HG03439 (cell line): ENCODE measurements around the gene TMSB4X.
"Not testable (repeated sequence)": the region's sequence is repeated elsewhere in the genome, so short reads cannot be mapped to it uniquely, and the experiment has no call there.

ENCODE experiments used
- ATAC-seq: cut with Tn5 transposase; IDR thresholded peaks from one replicate; pipeline ENCODE4 v1.9.1; 2021; ENCODE audit warnings: mild to moderate bottlenecking, moderate library complexity; ENCODE audit not compliant: unreplicated experiment

The TMSB4X gene

GRCh38 chrX:12974796-12975669 lies at the start of gene TMSB4X:
Gene TMSB4X, plus strand, starts transcription at chrX:12975110.
- ATAC-seq, result peak; percentile 43

DNA sequence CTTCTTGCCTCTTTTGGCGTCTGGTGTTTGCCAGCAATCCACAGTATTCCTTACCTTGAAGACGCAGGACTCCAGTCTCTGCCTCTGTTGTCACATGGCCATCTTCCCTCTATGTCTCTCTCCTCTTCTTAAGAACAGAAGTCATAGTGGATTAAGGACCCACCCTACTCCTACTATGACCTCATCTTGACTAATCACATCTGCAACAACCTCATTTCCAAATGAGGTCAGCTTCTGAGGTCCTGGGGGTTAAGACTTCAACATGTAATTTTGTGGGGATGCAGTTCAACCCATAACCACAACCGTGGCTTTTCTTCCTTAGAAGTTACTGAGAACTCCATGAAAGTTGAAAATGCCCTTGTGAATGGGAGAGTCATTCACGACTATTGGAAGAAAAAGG lies 45.2 kb upstream of the TMSB4X start:
- no peak for ATAC-seq

- ATAC-seq, result no peak
Measured at GRCh38 chrX:12930150-12930549, 44.8 kb upstream of the TMSB4X start.

- no peak for ATAC-seq
Measured at GRCh38 chrX:12932244-12932643, 42.7 kb upstream of the TMSB4X start.

GRCh38 chrX:12934850-12935249 lies 40.1 kb upstream of the TMSB4X start:
- no peak for ATAC-seq

GRCh38 chrX:12936947-12937346 lies 38.0 kb upstream of the TMSB4X start:
- ATAC-seq, result no peak

GRCh38 chrX:12940471-12940870 lies 34.4 kb upstream of the TMSB4X start:
- ATAC-seq, result not testable (repeated sequence)

DNA sequence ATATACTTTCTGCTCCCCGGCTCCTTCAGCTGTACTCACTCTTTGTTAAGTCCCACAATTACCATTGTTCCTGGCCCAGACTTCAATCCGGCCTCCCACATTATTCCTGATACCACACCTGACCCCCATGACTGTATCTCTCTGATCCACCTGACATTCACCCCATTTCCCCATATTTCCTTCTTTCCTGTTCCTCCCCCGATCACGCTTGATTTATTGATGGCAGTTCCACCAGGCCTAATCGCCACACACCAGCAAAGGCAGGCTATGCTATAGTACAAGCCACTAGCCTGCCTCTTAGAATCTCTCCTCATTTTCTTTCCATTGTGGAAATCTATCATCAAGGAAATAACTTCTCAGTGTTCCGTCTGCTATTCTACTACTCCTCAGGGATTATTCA lies 31.3 kb upstream of the TMSB4X start:
- not testable (repeated sequence) for ATAC-seq

GRCh38 chrX:12944452-12944851 lies 30.5 kb upstream of the TMSB4X start:
- not testable (repeated sequence) for ATAC-seq

GRCh38 chrX:12945494-12945893 lies 29.4 kb upstream of the TMSB4X start:
- ATAC-seq, result no peak

DNA sequence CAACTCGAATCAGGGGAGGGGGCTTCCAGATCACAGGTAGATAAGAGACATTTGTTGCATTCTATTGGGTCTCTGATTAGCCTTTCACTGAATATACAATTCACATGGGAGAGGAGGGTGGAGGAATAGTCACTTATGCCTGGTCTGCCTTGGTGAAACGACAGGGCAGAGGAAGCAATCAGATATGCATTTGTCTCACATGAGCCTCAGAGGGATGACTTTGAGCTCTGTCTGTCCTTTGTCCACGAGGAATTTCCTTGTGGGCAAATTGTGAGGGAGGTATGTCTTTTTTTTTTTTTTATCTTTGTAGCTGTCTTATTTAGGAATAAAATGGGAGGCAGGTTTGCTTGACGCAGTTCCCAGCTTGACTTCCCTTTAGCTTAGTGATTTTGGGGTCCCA lies 28.5 kb upstream of the TMSB4X start:
- ATAC-seq, result no peak

GRCh38 chrX:12946838-12947544 lies 27.9 kb upstream of the TMSB4X start:
- ATAC-seq, result no peak

GRCh38 chrX:12947545-12948235 lies 27.2 kb upstream of the TMSB4X start:
- ATAC-seq, result no peak

GRCh38 chrX:12948495-12948894 lies 26.4 kb upstream of the TMSB4X start:
- no peak for ATAC-seq

DNA sequence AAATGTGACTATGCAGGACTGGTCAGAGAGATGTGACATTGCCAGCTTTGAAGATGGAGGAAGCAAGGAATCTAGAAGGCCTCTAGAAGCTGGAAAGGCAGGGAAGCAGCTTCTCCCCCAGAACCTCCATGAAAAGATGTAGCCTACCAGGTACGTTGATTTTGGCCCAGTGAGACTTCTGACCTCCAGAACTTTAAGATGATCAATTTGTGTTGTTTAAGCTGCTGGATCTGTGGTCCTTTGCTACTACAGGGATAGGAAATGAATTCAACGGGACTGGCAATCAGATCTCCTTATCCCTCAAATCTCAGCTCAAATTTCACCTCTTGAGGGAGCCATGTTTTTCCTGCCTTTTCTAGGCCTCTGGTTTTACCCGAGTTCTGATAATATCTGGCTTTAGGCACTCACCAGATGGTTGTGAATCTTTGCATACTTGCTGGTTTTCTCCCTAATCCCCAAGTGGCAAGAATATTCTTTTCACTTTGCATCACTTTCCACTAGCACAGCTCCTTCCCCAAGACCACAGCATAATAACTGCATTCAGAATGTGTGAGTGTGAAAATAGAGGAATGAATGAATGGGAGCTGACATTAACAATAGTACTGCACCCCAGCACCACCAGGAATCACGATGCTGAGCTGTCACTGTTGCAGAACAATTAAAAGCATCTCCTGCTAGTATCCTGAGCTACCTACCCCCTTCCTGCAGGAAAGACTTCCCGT lies 25.5 kb upstream of the TMSB4X start:
- no peak for ATAC-seq

DNA sequence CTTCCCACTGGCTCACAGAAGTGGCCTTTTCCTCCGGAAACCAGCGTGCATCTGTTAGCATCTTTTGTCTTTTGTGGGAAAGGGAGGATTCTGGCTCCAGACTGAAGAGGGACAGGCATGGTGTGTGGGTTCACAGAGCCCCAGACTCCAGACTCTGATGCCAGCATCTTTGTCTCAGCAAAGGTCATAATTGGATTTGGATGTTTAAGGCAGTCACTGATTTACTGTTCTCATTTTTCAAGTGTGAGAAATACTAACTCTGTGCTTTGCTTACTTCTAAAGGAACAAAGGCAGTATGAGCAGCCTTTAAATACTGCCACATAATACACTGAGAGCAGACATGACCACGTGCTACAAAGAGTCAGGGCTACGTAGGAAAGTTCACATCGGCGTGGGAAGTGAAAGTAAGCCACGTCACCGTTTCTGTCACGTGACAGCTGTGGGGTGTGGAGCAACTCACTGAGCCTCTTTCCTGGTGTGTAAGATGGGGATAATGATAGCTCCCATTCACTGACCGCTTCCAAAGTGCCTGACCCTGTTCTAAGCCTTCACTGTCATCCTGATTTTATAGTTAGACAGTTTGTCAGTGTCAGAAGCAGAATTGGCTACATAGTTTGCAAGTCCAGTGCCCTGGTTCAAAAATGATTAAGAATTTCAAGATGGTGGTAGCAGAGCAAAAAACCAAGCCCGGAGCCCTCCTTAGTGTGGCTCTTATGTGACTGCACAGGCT lies 24.8 kb upstream of the TMSB4X start:
- peak; percentile 54 for ATAC-seq

DNA sequence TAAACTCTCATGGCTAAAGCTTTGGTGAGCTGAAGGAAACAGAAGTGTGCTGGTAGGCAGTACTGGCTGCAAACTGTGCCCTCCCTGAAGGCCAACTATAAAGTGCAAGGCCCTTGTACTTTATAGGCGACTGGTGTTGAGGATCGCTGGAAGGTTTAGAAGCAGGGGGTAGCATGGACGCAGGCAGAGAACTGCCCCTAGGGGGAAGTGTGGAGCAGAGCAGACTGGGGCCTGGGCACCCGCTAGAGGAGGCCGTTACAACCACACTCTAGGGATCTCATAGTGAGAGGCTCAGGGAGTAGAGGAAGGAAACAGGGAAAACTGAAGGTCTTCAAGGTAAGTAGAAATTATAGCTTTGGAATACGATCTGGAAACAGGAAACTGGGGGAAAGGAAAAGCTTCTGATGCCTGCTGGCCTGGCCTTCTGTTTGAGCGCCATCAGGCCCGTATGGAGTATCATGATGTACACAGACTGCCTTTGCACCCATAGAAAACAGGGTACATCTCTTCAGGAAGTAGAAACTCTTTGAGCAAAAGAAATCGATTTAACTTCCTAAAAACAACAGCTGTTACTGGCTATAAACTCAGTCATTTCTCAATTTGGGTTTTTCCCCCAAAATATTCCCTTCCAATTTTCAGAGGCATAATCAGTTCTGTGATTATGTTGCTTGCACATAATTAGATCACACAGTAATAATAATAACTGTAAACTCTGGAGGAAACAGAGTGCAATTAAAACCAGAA lies 23.9 kb upstream of the TMSB4X start:
- ATAC-seq, result peak; percentile 56

DNA sequence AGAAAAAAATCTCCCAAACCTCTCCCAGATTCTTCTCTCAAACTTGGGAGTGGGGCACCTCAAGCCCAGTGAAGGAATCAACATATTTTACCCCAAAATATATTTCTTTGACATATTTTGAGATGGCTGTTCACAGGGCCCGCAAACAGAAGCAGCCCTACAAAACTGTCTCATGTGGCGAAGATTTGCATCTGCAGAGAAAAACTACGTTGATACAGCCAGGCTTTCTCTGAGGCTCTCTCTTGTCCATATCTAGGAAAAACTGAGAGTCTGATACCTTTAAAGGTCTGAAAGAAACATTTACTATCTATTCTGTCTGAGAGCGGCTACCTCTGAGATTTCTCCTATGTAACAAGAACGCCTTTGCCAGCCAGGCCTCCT lies 23.3 kb upstream of the TMSB4X start:
- ATAC-seq, result no peak

- ATAC-seq, result no peak
Measured at GRCh38 chrX:12953420-12953819, 21.5 kb upstream of the TMSB4X start.

GRCh38 chrX:12954376-12954775 lies 20.5 kb upstream of the TMSB4X start:
- no peak for ATAC-seq
